GM13976 (cell line): ENCODE results near the gene RABL6.

Experiments used
- DNase-seq: peaks from one replicate; pipeline ENCODE4 v3.0.0; 2012; ENCODE audit warnings: low spot score
- CTCF ChIP-seq: IDR thresholded peaks from 2 replicates; pipeline ENCODE4 v1.5.1; 2012; ENCODE audit warnings: borderline replicate concordance, mild to moderate bottlenecking; ENCODE audit not compliant: insufficient read depth; ENCODE audit errors: extremely low read depth, missing control alignments, control extremely low read depth
- in situ Hi-C: fragments of 300-500 bp; cut with MboI; formaldehyde crosslinking; loops from one replicate; pipeline ENCODE4 v1.12.0; 2022; ENCODE audit warnings: low sequenced_read_pairs, mixed read lengths, inconsistent platforms; ENCODE audit not compliant: unreplicated experiment

Gene RABL6

GRCh38 chr9:136856541-136857141 is 48.9 kb downstream of the RABL6 start:
- in situ Hi-C loops, result no loop called here
- no peak for TF ChIP-seq CTCF
- no peak for DNase-seq

GRCh38 chr9:136857166-136857565 is 49.4 kb downstream of the RABL6 start:
- no peak for TF ChIP-seq CTCF
- in situ Hi-C loops, result no loop called here
- DNase-seq, result no peak

GRCh38 chr9:136857581-136858412 is 50.0 kb downstream of the RABL6 start:
- DNase-seq, result no peak
- in situ Hi-C loops, result no loop called here
- no peak for TF ChIP-seq CTCF

- no peak for DNase-seq
- TF ChIP-seq CTCF, result no peak
- in situ Hi-C loops, result no loop called here
Observed at GRCh38 chr9:136858452-136858843, 50.7 kb downstream of the RABL6 start.

GRCh38 chr9:136858844-136859757 is 51.4 kb downstream of the RABL6 start:
- DNase-seq, result no peak
- TF ChIP-seq CTCF, result no peak
- in situ Hi-C loops, result no loop called here

- in situ Hi-C loops, result no loop called here
- DNase-seq, result no peak
- no peak for TF ChIP-seq CTCF
Observed at GRCh38 chr9:136860529-136860928, 52.8 kb downstream of the RABL6 start.
